ENCODE results near the gene DDX10. TPM values are rescaled to one million over a fixed set of nuclear protein-coding genes. Genes with fewer than 3 reads are reported as not detected.

Gene DDX10
- total and polyA plus RNA-seq, 2 of the 8 experiments (the other 6 are each of a cell fraction or from before 2014, with no cell fraction given): 49.2 to 52.2 TPM

- TF ChIP-seq POLR2A (IDR thresholded peaks at IDR 0.05; ENCODE audit: control extremely low read depth in 1 of 2, low read depth in 2 of 2, low read length in 2 of 2): no peak
- no peak for TF ChIP-seq SP2 (IDR thresholded peaks at IDR 0.05; ENCODE audit: low read length)
These were observed 296.2 kb downstream of the DDX10 start (continued) for GRCh38 chr11:108961095-108961494.

All from H1 (cell line).